ENCODE data around the gene STUB1.

STUB1 gene

DNA sequence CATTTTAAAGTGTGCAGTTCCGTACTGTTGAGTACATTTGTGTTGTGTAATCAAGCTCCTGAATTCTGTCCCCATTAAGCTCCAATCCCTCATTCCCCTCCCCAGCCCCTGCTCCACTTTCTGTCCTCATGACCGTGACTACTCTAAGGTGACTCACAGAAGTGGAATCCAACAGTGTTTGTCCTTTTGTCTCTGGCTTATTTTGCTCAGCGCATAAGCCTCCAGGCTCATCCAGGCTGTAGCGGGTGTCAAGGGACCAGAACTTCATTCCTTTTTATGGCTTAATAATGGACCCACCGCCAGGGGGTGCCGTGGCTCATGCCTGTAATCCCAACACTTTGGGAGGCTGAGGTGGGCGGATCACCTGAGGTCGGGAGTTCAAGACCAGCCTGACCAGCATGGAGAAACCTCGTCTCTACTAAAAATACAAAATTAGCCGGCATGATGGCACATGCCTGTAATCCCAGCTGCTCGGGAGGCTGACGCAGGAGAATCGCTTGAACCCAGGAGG is 32.6 kb downstream of the STUB1 start:
- peak; percentile 53 for DNase-seq (ENCODE audit: low spot score)

DNA sequence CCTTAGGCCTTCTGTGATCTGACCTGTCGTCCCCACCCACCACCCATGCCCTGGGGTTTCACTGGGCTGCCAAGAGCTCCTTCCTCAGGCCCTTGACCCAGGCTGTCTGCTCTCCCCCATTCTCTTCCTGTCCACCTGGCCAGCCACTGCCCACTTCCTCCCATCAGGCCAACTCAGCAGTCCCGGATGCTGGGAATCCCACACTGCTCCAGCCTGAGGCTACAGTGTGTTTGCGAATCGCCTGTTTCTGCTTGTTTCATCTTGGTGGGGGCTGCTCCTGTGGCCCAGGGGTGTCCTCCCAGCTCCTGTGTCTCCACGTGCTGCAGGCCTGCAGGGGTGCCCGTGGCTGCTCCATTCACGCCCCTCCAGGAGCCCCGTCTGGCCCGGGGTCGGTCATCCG is 33.9 kb downstream of the STUB1 start:
- DNase-seq (ENCODE audit: low spot score) = no peak

DNA sequence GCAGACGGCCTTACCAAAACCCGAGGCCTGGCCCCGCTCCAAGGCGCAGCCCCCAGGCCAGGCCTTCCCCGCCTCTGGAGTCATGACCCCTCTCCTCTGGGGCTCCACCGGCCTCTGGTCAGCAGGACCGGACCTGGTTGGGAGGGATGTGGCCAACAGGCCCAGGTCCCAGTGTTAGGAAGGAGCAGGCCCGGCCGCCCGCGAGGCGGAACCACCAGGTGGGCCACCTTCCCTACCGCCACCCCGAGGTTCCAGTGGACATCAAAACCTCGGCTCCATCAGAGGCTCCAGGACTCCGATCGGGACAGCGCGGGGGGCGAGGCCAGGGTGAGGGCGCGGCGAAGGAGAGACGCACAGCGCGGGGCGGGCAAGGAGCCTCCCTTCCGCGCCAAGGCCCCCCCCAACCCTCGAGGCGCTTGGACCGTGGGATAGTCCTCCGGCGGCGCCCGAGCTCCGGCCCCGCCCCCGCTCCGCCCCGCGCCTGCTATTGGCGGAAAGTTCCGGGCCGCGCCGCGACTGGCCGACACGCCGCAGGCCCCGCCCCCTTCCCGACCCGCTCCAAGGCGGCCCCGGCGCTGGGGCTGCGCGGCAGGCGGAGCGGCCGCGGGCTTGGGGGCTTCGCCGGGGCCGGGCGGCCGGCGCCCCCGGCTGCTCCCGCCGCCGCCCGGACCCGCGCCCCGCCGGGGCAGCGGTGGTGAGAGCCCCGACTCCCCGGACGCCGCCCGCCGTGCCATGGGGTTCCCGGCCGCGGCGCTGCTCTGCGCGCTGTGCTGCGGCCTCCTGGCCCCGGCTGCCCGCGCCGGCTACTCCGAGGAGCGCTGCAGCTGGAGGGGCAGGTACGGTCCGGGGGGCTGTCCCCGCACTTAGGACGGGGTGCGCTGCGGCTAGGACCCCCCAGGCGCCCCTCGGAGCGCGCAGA is 34.6 kb downstream of the STUB1 start, which contains the start of gene METRN:
Gene METRN, plus strand, starts transcription at position 561 of the 919 bp plus-strand sequence. Its CDS starts 172 bp downstream, at position 733.
- DNase-seq (ENCODE audit: low spot score) = peak; percentile 88

DNA sequence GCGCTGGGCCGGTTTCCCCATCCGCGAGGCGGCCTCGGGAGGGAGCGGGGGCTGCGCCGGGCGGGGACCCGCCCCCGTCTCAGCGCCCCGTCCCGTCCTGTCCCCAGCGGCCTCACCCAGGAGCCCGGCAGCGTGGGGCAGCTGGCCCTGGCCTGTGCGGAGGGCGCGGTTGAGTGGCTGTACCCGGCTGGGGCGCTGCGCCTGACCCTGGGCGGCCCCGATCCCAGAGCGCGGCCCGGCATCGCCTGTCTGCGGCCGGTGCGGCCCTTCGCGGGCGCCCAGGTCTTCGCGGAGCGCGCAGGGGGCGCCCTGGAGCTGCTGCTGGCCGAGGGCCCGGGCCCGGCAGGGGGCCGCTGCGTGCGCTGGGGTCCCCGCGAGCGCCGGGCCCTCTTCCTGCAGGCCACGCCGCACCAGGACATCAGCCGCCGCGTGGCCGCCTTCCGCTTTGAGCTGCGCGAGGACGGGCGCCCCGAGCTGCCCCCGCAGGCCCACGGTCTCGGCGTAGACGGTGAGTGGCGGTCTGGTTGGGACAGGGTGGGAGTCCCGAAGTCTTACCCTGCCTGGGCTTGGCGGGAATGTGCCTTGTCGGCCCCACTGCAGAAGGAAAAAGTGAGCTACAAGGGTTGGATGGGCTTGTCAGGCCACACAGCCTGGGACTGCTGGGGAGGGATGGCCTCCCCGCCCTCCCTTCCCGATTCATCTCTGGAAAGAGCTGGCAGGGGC is 35.4 kb downstream of the STUB1 start:
- DNase-seq (ENCODE audit: low spot score) = no peak

DNA sequence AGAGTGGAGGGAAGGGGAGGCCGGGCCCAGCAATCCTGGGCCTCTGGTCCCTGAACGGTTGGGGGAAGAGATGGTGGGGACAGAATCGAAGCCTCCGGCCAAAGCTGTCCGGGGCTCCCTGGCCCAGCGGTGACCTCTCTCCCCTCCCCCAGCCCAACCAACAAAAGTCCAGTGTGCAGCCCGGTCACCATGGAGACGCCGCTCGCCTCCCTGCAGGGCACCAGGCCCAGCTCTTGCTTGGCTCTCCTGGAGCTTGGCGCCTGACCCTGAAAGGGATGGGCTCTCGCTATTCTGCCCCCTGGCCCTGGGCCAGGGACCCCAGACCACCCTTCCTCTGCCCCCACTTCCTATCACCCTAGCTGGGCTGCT is 36.0 kb downstream of the STUB1 start:
- DNase-seq (ENCODE audit: low spot score) = no peak

DNA sequence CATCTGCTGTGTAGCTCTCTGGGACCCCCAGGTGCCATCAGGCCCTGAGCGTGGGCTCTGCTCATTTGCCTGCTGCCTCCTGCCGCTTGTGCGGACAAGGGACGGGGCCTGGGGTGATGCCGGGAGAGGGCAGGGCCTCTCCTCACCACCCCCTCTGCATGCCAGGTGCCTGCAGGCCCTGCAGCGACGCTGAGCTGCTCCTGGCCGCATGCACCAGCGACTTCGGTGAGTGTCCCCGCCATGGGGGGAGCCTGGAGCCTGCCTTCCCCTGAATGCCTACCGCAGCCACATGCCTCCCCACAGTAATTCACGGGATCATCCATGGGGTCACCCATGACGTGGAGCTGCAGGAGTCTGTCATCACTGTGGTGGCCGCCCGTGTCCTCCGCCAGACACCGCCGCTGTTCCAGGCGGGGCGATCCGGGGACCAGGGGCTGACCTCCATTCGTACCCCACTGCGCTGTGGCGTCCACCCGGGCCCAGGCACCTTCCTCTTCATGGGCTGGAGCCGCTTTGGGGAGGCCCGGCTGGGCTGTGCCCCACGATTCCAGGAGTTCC is 36.6 kb downstream of the STUB1 start:
- no peak for DNase-seq (ENCODE audit: low spot score)

DNA sequence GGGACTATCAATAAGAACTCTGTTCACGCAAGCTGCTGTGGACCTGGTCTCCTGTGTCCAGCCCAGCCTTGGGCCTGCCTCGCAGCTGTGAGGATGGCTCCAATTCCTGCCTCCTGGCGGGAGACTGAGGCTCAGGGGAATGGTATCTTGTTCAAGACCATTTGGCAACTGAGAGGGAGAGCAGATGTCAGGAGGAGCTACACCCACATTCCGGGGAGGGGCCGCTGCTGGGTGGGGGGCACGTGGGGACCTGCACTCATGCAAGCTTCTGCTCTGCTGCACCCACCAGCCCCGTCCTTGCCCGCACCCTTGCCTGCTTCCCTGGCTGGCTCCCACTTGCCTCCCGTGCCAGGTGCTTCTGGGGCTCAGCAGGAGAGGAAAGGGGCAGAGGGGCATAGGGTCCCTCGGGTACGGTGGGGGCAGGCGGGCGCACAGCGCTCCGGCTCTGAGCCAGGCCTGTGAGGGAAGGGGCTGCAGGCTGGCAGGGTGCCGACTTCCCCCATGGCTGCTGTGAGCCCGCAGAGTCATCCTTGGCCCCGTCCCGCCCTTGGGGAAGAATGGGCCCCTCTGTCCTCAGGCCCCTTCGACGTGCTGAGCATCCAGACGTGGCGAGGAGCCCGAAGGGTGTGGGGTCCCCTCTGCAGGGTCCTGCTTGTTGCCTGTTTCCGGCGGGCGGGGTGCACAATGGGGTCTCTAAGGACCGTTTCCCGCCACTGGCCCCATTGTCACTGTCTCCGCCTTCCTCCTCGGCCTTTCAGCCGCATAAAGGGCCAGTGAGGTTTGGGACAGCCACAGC is 37.4 kb downstream of the STUB1 start:
- DNase-seq (ENCODE audit: low spot score) = no peak

DNA sequence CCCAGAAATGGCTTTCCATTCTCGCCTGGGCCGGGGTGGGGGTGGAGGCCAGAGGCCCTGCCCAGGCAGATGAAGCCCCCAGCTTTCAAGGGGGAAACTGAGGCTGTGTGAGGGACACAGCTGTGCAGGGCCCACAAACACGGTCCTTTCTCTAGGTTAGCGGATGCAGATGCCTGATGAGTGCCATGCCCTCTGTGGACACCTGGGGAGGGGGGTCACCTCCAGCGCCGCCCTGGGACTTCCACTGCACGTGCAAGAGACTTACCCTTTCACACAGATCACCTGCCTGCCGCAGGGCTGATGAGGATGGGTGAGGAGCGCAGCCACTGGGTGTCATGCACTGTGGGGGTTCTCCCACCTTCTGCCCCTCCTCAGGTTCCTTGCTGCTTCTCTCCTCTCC is 38.2 kb downstream of the STUB1 start:
- DNase-seq (ENCODE audit: low spot score) = no peak

DNA sequence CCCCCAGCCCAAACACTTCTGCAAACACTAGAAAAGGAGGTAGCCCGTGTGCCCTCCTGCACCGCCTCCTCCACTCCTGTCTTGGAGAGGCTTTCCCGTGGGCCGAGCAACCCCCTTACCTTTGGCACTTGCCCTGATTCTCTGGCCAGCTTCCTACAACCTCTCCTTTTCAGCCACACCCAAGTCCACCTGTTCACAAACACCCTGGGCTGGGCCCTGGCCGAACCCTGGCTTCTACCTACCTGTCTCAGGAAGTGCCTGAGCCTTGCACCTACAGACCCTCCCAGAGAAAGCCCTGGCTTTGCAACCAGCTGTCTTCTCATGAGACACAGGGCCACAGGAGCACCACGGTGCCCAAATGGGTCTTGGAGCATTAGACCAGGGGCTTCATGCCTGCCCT is 38.7 kb downstream of the STUB1 start:
- DNase-seq (ENCODE audit: low spot score) = no peak

DNA sequence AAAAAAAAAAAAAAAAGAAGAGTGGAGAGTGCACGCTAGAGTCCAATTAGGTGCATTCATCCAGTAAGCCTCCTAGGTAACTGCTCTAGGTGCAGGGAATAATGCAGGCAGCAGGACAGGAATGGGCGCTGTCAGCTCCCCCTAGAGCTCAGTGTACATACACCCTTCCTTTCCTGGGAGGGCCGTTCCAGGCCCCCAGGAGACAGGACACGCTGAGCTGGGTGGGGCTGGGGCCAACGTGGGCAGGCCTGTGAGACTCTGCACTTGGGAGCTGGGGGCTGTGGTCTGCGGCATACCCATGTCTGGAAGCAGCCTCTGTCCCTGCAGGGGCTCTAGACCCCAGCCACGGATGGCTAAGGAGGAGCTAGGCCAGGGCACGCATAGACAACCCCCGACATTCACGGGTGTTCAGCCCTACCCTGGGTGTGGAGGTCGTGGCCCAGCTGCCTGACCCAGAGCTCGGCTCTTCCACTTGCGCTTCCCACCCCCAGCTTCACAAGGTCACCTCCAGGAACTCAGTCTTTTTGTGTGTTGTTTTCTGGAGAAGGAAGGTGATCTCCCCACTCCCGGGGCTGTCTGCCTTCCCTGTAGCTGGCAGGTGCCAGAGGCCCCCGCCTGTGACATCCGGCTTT is 39.7 kb downstream of the STUB1 start:
- no peak for DNase-seq (ENCODE audit: low spot score)

DNA sequence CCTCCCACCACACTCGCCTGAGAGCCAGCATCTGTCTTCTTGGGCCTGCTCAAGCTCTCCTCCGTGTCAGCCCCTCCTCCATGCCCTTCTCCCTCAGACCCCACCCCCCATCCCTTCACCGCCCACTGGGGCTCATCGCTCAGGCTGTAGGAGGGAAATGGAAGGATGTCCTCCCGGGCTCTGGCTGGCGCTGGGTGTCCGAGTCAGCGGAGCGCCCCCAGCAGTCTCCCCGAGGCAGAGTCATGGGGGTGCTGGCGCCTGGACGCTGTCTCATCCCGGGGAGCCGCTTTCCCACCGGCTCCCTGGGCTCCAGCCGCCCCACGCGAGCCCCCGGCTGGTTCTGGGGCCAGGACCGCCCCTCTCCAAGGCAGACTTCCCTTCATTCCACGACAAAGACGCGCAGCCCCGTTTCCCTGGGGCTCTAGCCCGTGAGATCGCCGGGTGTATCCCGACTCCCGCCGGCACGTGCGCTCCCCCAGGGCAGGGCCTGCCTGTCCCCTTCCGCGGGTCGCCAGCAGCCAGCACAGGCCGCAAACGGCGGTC is 40.3 kb downstream of the STUB1 start:
- DNase-seq (ENCODE audit: low spot score) = peak; percentile 56

DNA sequence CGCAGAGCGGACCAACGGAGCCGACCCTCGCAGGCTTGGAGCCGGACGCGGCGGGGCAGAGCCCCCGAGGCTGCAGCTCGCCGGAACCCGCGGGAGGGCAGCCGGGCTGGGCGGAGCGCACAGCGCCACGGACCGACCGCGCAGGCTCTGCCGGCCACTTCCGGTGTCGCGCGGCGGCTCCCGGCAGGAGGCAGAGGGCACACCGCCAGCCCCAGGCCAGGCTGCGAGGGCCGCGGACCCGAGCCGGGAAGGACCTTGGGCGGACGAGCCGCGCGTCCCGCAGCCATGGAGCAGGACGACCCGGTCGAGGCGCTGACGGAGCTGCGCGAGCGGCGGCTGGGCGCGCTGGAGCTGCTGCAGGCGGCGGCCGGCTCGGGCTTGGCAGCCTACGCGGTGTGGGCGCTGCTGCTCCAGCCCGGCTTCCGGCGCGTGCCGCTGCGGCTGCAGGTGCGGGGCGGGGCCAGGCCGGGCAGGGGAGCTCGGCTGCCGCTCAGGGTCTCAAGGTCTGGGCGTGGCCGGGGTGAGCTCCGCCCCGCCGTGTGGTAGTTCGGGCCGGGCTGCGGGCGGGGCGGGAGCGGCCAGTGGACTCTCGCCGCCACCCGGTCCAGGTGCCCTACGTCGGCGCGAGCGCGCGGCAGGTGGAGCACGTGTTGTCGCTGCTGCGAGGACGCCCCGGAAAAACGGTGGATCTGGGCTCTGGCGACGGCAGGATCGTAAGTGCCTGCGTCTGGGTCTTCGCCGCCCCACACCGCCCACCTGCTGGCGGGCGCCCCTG is 41.0 kb downstream of the STUB1 start, which contains the start of gene ANTKMT:
Gene ANTKMT, plus strand, starts transcription at position 157 of the 775 bp plus-strand sequence. Its CDS starts 129 bp downstream, at position 286.
- peak; percentile 81 for DNase-seq (ENCODE audit: low spot score)

DNA sequence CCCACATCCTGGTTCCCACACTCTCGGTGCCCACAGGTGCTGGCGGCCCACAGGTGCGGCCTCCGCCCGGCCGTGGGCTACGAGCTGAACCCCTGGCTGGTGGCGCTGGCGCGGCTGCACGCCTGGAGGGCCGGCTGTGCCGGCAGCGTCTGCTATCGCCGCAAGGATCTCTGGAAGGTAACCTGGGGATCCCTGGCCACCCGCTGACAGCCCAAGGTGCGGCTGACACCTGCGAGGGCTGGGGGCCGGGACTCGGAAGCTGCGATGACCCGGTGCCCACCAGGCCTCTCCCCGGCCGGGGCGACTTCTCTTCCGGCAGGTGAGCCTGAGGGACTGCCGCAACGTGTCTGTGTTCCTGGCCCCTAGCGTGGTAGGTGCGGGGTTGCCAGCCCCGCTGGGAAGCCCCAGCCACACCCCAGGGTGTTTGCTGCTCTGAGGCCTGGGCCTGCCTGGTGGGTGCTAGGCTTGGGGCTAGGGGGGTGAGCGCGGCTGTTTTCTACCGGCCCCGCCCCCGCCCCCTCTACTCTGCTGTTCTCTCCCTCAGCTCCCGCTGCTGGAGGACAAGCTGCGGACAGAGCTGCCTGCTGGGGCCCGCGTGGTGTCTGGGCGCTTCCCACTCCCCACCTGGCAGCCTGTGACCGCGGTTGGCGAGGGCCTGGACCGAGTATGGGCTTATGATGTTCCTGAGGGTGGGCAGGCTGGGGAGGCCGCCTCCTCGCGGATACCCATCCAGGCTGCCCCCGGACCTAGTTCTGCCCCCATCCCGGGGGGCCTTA is 41.7 kb downstream of the STUB1 start:
- no peak for DNase-seq (ENCODE audit: low spot score)

DNA sequence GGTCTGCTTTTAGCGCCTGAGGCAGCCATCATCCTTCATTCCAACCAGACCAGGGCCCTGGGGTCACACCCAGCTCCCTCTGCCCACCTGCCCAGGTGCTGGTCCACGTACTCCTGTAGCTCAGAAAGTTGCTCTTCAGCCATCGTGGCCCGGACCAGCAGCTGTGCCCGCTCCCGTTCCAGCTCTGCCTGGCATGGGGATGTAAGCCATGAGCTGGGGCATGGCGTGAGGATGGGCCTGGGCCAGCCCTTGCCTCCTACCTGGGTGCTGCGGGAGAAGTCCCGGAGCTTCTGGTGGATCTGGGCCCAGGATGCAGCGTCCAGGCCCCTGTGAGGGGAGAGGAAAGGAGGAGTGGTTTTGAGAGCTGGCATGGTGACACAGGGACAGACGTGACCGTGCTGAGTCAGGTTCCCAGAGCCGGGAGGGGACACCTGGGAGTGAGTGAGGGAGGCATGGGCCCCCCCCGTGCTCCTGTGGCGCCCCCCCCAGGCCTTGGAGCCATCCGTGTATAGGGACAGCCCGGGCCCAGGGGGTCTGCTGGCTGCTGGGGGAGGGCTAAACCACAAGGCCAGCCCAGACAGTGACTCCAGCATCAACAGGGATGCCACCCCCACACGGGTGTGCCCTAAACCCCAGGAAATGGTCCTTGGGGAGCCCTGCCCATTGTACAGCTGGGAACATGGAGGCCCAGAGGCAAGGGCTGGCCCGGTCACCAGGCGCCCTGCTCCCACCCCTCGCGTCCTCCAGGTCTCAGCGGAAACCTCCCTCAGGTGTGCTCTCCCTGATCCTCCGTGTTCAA is 42.8 kb downstream of the STUB1 start:
- no peak for DNase-seq (ENCODE audit: low spot score)

DNA sequence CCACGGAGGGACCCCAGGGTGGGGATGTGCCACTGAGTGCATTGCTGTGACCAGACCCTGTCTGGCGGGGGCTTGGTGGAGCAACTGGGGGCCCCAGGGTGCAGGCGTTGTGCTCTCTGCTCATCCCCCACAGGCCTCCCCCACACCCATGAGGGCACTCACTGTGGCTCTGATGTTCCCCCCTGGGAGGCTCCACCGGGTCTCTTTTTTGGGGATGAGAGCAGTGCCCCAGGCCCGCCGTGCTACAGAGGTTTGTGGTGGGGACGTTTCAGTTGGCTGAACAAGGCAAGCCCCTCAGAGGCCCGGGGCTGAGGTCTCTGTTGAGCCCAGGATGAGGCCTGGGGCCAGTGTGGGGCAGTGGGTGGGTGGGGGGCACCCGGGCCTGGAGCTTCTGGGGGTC is 43.5 kb downstream of the STUB1 start:
- no peak for DNase-seq (ENCODE audit: low spot score)

DNA sequence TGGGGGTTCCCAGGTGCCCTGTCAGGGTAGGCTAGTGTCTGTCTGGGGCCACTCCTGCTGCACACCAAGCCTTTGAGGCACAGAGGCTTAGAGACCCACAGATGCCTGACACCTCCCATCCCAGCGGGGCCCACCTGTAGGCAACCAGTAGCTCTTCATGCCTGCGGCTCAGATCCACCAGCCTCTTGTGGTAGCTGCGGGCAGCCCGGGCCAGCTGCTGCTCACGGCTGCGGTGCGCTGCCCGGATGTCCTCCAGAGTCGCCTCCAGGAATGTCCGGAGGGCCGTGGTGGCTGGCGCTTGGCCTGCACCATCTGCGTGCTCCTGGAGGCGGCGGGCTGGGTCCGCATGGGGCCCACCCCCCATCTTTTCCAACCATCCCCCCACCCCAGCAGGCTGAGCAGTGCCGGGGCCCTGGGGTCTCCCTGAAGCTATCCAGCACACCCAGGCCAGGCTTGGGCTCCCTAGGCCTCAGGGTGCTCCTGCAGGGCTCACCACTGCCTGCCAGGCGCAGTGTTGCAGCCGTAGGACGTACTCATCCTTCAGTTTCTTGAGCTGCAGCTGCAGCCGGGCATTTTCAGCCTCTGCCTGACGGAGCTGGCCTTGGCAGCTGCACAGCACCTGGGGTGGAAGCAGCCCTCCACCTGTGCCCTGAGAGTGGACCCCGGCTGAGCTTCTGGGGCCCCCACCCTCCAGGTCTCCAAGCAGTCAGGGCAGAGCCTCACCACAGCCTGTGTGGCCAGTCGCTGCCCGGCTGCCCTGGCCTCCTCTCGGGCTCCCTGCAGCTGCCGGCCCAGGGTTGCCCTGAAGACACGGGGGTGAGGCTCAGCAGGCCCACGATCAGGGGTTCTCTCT is 44.2 kb downstream of the STUB1 start:
- no peak for DNase-seq (ENCODE audit: low spot score)

DNA sequence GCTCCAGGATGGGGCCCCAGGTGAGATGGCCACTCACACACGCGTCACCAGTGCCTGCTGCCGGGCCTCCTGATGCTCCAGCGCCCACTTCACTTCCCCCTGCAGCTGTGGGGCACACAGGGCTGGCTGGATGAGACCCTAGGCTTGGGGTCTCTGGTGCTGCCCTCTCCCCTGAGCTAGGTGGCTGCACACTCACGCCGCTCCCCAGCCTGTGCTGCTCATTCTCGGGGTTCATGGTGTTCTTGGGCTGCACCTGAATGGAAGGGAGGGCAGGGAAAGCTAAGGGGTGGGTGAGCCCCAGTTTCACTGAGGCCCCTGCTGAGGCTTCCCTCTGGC is 44.8 kb downstream of the STUB1 start:
- DNase-seq (ENCODE audit: low spot score) = no peak

Measured in activated CD4-positive, alpha-beta T cell treated with anti-CD3 and anti-CD28 coated beads, Interleukin-2, Interleukin-4, amounts not matched to agents 100 ng/mL and 50 ng/mL, durations not matched to agents 16 hours and 8 hours (primary cell).